AG09309 (cell line): ENCODE measurements around the gene PCMTD2.

Experiments used
- DNase-seq: peaks from one replicate; pipeline ENCODE4 v3.0.0-alpha.2; 2010; ENCODE audit warnings: low read depth
- H3K4me3 ChIP-seq: 2 replicates; pipeline ENCODE4 v1.5.1; 2011; ENCODE audit warnings: mild to moderate bottlenecking, low read depth, low read length, moderate library complexity; ENCODE audit not compliant: control insufficient read depth
- TF ChIP-seq, protein P1 (sequence below): IDR thresholded peaks from 2 replicates; pipeline ENCODE4 v1.5.1; 2011; ENCODE audit warnings: mild to moderate bottlenecking, low read depth, low read length, inconsistent platforms; ENCODE audit not compliant: insufficient read depth, control insufficient read depth; ENCODE audit errors: missing control alignments

PCMTD2 gene

DNA sequence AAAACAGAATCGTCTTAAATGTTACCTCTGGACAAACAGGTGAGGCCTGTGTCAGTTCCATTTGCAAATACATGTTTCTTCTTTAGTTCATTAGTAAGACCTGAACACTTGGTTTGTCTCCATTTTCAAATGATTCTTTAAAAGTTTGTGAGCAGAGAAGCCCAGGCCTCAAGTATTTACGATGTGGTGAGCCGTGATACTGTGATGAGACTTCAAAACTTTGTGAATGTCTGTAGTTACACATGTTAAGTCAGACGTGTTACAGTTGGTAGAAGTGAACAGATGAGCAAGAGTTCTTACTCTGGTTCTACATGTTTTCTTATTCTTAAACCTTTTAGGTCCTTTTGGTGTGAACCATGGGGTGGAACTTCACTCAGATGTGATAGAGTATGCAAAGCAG, 8.5 kb downstream of the PCMTD2 start:
- no peak overlapping the region for H3K4me3 ChIP-seq
- no peak for DNase-seq
- TF ChIP-seq, protein P1, sequence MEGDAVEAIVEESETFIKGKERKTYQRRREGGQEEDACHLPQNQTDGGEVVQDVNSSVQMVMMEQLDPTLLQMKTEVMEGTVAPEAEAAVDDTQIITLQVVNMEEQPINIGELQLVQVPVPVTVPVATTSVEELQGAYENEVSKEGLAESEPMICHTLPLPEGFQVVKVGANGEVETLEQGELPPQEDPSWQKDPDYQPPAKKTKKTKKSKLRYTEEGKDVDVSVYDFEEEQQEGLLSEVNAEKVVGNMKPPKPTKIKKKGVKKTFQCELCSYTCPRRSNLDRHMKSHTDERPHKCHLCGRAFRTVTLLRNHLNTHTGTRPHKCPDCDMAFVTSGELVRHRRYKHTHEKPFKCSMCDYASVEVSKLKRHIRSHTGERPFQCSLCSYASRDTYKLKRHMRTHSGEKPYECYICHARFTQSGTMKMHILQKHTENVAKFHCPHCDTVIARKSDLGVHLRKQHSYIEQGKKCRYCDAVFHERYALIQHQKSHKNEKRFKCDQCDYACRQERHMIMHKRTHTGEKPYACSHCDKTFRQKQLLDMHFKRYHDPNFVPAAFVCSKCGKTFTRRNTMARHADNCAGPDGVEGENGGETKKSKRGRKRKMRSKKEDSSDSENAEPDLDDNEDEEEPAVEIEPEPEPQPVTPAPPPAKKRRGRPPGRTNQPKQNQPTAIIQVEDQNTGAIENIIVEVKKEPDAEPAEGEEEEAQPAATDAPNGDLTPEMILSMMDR: no peak

DNA sequence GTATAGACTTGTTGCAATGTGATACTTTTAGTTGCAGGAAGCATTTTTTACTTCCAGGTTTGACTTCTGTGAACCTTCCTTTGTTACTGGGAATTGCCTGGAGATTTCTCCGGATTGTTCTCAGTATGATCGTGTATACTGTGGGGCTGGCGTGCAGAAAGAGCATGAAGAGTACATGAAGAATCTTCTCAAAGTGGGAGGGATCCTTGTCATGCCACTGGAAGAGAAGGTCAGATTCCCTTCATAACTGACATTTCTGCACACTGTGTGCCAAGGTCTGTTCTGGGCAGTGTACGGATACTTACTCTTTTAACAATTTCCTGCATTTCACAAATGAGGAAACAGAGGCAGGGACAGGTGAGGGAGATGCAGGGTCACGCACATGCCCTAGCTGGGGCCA, 9.7 kb downstream of the PCMTD2 start:
- no peak for DNase-seq
- TF ChIP-seq, protein P1: no peak
- no peak overlapping the region for H3K4me3 ChIP-seq

DNA sequence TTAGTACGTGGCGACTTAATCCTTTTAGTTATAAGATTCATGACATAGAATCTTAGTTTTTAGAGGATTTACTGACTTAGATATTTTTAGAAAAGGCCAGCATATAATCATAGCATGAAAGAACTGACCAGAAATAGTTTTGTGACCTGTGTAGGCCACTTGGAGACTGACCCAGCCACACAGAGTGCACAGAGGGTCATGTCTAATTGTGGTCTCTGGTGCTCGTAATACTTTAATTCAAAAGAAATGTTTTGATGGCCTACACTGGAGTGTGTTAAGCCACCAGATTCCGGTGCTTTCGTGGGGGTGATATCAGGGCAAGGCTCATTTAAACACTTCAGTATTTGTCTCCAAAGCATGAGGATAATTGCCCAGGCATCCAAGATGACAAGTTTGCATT, 11.4 kb downstream of the PCMTD2 start:
- DNase-seq: no peak
- TF ChIP-seq, protein P1: no peak
- H3K4me3 ChIP-seq: no peak overlapping the region

DNA sequence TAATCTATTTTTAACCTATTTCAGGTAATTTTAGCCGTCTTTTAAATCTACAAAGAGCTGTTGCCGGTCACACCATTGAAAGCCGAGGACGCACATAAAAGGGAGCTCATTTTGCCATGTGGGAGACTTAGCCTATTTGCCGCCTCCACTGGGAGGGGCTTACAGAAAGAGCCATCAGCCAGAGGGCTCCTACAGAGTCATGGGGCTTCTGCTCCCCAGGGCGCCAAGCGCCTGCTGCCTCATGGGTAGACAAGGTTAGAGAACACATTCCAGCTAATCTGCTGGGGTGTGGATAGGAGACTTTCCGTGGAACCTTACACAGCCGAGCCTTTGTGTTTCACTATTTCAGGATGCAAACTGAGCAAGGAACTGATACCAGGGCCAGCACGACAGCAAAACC, 12.6 kb downstream of the PCMTD2 start:
- TF ChIP-seq, protein P1: no peak
- no peak for DNase-seq
- H3K4me3 ChIP-seq: no peak overlapping the region

DNA sequence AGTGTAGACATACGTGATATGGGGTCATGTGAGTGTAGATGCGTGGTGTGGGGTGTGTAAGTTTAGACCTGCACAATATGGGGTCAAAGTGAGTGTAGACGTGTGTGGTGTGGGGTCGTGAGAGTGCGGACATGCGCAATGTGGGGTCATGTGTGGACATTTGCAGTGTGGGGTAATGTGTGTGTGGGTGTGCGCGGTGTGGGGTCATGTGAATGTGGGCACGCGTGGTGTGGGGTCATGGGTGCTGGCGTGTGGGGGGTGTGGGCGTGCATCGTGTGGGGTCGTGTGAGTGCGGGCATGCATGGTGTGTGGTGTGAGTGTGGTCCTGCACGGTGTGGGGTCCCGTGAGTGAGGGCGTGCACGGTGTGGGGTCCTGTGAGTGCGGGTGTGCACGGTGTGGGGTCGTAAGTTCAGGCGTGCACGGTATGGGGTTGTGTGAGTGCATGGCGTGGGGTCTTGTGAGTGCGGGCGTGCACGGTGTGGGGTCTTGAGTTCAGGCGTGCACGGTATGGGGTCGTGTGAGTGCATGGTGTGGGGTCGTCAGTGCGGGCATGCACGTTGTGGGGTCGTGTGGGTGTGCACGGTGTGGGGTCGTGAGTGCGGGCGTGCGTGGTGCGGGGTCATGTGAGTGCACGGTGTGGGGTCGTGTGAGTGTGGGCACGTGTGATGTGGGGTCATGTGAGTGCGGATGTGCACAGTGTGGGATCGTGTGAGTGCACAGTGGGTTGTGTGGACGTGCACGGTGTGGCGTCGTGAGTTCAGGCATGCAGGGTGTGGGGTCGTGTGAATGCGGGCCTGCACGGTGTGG, 14.3 kb downstream of the PCMTD2 start:
- TF ChIP-seq, protein P1: no peak
- no peak overlapping the region for H3K4me3 ChIP-seq
- no peak for DNase-seq

DNA sequence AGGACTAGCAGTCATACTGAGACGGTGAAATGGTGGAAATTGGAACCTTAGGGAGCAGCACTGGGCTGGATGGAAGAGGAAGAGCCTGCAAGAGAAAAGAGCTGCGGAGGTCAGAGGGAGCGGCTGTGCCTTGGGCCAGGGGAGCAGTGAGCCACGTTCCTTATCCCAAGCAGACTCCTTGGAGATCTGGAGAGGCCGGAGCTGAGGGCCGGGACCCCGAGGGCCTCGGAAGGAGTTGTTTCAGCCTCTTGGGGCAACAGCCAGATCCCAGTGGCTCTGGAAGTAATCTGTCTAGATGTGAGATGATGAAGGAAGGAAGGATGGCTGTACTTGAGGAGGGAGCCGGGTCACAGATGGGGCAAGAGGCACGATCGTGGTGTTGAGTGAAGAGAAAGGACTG, 16.1 kb downstream of the PCMTD2 start:
- no peak for DNase-seq
- H3K4me3 ChIP-seq: no peak overlapping the region
- TF ChIP-seq, protein P1: no peak
